GM12878 (cell line): ENCODE results near the gene CACNA2D2. TPM values are rescaled to one million over a fixed set of nuclear protein-coding genes. Genes with fewer than 3 reads are reported as not detected.

Experiments
- CBX5 ChIP-seq: sonication (generic); IDR thresholded peaks from 2 replicates; pipeline ENCODE4 v1.6.1; 2016; ENCODE audit warnings: low read depth, moderate library complexity, mild to moderate bottlenecking, inconsistent platforms
- CEBPZ ChIP-seq: fragments of 150-350 bp; IDR thresholded peaks from 2 replicates; pipeline ENCODE4 v1.6.1; 2016; ENCODE audit warnings: low read depth, low read length
- CREM ChIP-seq: IDR thresholded peaks from 2 replicates; pipeline ENCODE4 v1.6.1; 2014; ENCODE audit warnings: antibody characterized with exemption, low read depth
- ETV6 ChIP-seq, 2 experiments: fragments of 450-650 bp in 1 of 2; IDR thresholded peaks in 1 of 2; conservative IDR thresholded peaks in 1 of 2; 2 replicates each; pipeline ENCODE4 v1.6.1; 2014; ENCODE audit warnings: antibody characterized with exemption in 1 of 2, borderline replicate concordance in 1 of 2, low read depth in 1 of 2, mild to moderate bottlenecking in 1 of 2, moderate library complexity in 1 of 2
- FOXM1 ChIP-seq: IDR thresholded peaks from 2 replicates; pipeline ENCODE4 v1.6.1; 2012; ENCODE audit warnings: low read depth, mild to moderate bottlenecking, inconsistent platforms, low read length, moderate library complexity
- GATAD2B ChIP-seq: fragments of 450-650 bp; conservative IDR thresholded peaks from 2 replicates; pipeline ENCODE4 v1.6.1; 2017; ENCODE audit warnings: low read depth, mild to moderate bottlenecking, moderate library complexity
- KDM1A ChIP-seq: fragments of 200-600 bp; sonication (generic); IDR thresholded peaks from 2 replicates; pipeline ENCODE4 v1.6.1; 2016; ENCODE audit warnings: borderline replicate concordance
- MXI1 ChIP-seq: fragments of 150-350 bp; IDR thresholded peaks from 2 replicates; pipeline ENCODE4 v1.6.1; 2011; ENCODE audit warnings: low read depth, mild to moderate bottlenecking, inconsistent platforms, low read length, improper control_type of control experiment
- NFYA ChIP-seq: IDR thresholded peaks from 2 replicates; pipeline ENCODE4 v1.6.1; 2011; ENCODE audit warnings: low read depth, mild to moderate bottlenecking, low read length, improper control_type of control experiment, borderline replicate concordance
- NFYB ChIP-seq: IDR thresholded peaks from 2 replicates; pipeline ENCODE4 v1.6.1; 2011; ENCODE audit warnings: low read depth, mild to moderate bottlenecking, low read length, improper control_type of control experiment, moderate library complexity; ENCODE audit not compliant: insufficient read depth
- NR2F1 ChIP-seq: fragments of 450-650 bp; conservative IDR thresholded peaks from 2 replicates; pipeline ENCODE4 v1.6.1; 2017; ENCODE audit warnings: mild to moderate bottlenecking
- NRF1 ChIP-seq: conservative IDR thresholded peaks from 2 replicates; pipeline ENCODE4 v1.6.1; 2011; ENCODE audit warnings: mild to moderate bottlenecking, low read depth, low read length, improper control_type of control experiment
- POLR2A ChIP-seq: IDR thresholded peaks from 2 replicates; pipeline ENCODE4 v1.6.1; 2011; ENCODE audit warnings: low read depth, mild to moderate bottlenecking, low read length
- RBBP5 ChIP-seq: fragments of 200-600 bp; sonication (generic); conservative IDR thresholded peaks from 2 replicates; pipeline ENCODE4 v1.6.1; 2016
- SP1 ChIP-seq: IDR thresholded peaks from one replicate; pipeline ENCODE4 v1.6.1; 2011; ENCODE audit warnings: low read depth, low read length
- SPI1 ChIP-seq: IDR thresholded peaks from 2 replicates; pipeline ENCODE4 v1.6.1; 2011; ENCODE audit warnings: low read depth, mild to moderate bottlenecking, low read length, moderate library complexity, borderline replicate concordance; ENCODE audit not compliant: insufficient read depth
- TAF1 ChIP-seq: IDR thresholded peaks from 2 replicates; pipeline ENCODE4 v1.6.1; 2011; ENCODE audit warnings: mild to moderate bottlenecking, low read depth, low read length, borderline replicate concordance
- TCF3 ChIP-seq: IDR thresholded peaks from 2 replicates; pipeline ENCODE4 v1.6.1; 2012; ENCODE audit warnings: low read depth, mild to moderate bottlenecking, low read length, borderline replicate concordance; ENCODE audit not compliant: insufficient read depth
- ZNF207 ChIP-seq: fragments of 450-650 bp; IDR thresholded peaks from 2 replicates; pipeline ENCODE4 v1.6.1; 2014; ENCODE audit warnings: antibody characterized with exemption, mild to moderate bottlenecking, borderline replicate concordance
- ZNF24 ChIP-seq: fragments of 450-650 bp; IDR thresholded peaks from 2 replicates; pipeline ENCODE4 v1.6.1; 2017; ENCODE audit warnings: antibody characterized with exemption, mild to moderate bottlenecking
- ZNF687 ChIP-seq: fragments of 450-650 bp; IDR thresholded peaks from 2 replicates; pipeline ENCODE4 v1.6.1; 2017; ENCODE audit warnings: mild to moderate bottlenecking, moderate library complexity
- ZSCAN29 ChIP-seq: fragments of 450-650 bp; IDR thresholded peaks from 2 replicates; pipeline ENCODE4 v1.6.1; 2017; ENCODE audit warnings: mild to moderate bottlenecking, moderate library complexity
- polyA plus RNA-seq, 11 experiments: library from polyadenylated mRNA; depleted of rRNA in 4 of 11; unstranded in 6 of 11; stranded (reverse) in 5 of 11; fragments of >200 nt; fragmentation: Nextera tagmentation in 4 of 11; fragmentation: Illumina TruSeq in 1 of 11; extraction: Ambion mirVana in 4 of 11; extraction: Trizol in 1 of 11; gene quantifications; 1 replicate in 1 of 11; 2 replicates in 10 of 11; pipeline versions ENCODE4 v1.2.1 to v1.2.3, GENCODE V29; 2011 to 2016; ENCODE audit warnings: inconsistent platforms in 2 of 11, missing spikeins in 2 of 11, low read depth in 1 of 11
- total RNA-seq, 4 experiments: library from RNA; depleted of rRNA in 3 of 4; stranded (reverse); fragments of >200 nt in 3 of 4; fragmentation: Illumina TruSeq in 1 of 4; extraction: Trizol in 1 of 4; gene quantifications; 2 replicates each; pipeline versions ENCODE4 v1.2.1 to v1.2.3, GENCODE V29; 2013 to 2021
- TF ChIP-seq, protein P1 (sequence below): IDR thresholded peaks from 2 replicates; pipeline ENCODE4 v1.6.1; 2011; ENCODE audit warnings: borderline replicate concordance, low read depth, mild to moderate bottlenecking, moderate library complexity, mixed read lengths, low read length; ENCODE audit not compliant: insufficient read depth; ENCODE audit errors: extremely low read length

Gene CACNA2D2
- total and polyA plus RNA-seq, 10 of the 15 experiments (the other 5 are each of a cell fraction or from before 2014, with no cell fraction given): 0.03 to 0.07 TPM; not detected in 8

DNA sequence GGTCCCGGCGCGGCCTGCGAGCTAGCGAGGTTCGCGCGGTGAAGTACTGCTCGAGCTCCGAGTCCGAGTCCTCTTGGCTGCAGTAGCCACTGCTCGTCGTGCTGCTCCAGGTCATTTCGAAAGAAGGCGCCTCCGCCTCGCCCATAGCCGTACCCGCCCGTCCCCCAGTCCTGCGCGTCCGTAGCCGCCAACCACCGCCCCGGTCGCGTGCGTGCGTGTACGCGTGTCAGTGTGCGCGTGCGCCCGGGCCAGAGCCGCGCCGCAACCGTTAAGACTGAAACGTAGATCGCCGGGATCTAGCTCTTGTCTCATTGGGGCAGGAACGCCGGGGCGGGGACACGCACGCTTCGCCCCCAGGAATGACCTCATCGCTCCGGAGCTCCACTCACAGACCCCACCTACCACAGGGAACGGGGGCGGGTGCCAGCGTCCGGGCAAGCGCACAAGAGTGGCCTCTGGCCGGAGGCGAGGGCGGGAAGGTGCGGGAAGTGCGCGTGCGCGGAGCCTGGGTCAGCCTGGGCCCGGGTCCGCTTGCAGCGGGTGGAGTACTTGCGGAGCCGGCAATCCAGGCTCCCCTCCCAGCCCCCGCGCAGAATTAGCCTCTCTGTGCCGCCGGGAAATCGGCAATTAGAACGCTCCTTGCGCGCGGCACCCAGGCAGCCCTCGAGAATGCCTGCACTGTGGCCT, 166.1 kb downstream of the CACNA2D2 start (continued):
- TF ChIP-seq CEBPZ: no peak
- TF ChIP-seq NRF1: peak; percentile 52
- TF ChIP-seq TCF3: peak; percentile 46; the same call in 1 of the 2 replicates
- TF ChIP-seq RBBP5: no peak
- no peak for TF ChIP-seq CBX5
- peak; percentile 60 for TF ChIP-seq SP1
- peak; percentile 68 for TF ChIP-seq NR2F1
- peak; percentile 92 for TF ChIP-seq POLR2A
- peak; percentile 40; the same call in 1 of the 2 replicates for TF ChIP-seq NFYB
- TF ChIP-seq FOXM1: no peak
- TF ChIP-seq, protein P1, sequence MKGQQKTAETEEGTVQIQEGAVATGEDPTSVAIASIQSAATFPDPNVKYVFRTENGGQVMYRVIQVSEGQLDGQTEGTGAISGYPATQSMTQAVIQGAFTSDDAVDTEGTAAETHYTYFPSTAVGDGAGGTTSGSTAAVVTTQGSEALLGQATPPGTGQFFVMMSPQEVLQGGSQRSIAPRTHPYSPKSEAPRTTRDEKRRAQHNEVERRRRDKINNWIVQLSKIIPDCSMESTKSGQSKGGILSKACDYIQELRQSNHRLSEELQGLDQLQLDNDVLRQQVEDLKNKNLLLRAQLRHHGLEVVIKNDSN: no peak
- no peak for TF ChIP-seq ZSCAN29
- no peak for TF ChIP-seq KDM1A
- TF ChIP-seq NFYA: no peak
- TF ChIP-seq CREM: peak; percentile 74; the same call in 1 of the 2 replicates
- peak; percentile 13; the same call in 1 of the 2 replicates for TF ChIP-seq TAF1
- TF ChIP-seq GATAD2B: no peak; the same call in 1 of the 2 replicates
- TF ChIP-seq ZNF687: peak; percentile 62
- TF ChIP-seq ZNF207: peak; percentile 62; the same call in 1 of the 2 replicates
- no peak for TF ChIP-seq ZNF24
- TF ChIP-seq MXI1: peak; percentile 93
- TF ChIP-seq SPI1: no peak
- no peak for TF ChIP-seq ETV6 (conservative IDR thresholded peaks at IDR 0.05 in 1 of 2, IDR thresholded peaks at IDR 0.05 in 1 of 2; ENCODE audit: borderline replicate concordance in 1 of 2, low read depth in 1 of 2)
